ENCODE measurements around the gene BICD2.

DNA sequence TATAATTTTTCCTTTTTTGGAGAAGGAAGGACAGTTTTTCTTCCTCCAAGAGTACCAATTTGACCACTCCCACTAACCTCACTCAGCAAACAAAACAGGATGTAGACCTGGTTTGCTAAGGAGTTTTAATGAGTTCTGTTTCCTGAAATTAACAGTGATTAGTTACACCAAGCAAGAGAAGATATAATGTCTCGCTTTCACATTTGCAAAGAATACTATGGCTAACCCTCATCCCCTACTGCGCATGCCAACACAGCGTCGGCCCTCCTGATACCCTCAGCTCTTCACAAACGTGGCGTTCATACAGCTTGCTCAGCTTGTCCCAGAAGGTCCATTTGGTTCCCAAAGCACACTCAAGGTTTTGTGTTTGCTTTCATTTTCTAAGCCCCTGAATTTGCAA is 52.8 kb downstream of the BICD2 start:
- TF ChIP-seq SMC3 (IDR thresholded peaks at IDR 0.05; ENCODE audit: low read length), result no peak
- TF ChIP-seq, protein P1, sequence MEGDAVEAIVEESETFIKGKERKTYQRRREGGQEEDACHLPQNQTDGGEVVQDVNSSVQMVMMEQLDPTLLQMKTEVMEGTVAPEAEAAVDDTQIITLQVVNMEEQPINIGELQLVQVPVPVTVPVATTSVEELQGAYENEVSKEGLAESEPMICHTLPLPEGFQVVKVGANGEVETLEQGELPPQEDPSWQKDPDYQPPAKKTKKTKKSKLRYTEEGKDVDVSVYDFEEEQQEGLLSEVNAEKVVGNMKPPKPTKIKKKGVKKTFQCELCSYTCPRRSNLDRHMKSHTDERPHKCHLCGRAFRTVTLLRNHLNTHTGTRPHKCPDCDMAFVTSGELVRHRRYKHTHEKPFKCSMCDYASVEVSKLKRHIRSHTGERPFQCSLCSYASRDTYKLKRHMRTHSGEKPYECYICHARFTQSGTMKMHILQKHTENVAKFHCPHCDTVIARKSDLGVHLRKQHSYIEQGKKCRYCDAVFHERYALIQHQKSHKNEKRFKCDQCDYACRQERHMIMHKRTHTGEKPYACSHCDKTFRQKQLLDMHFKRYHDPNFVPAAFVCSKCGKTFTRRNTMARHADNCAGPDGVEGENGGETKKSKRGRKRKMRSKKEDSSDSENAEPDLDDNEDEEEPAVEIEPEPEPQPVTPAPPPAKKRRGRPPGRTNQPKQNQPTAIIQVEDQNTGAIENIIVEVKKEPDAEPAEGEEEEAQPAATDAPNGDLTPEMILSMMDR (CRISPR knock-in tag; IDR thresholded peaks at IDR 0.05), result no peak

All from HepG2 (cell line).